ENCODE data around the gene ARIH2. TPM values are rescaled to one million over a fixed set of nuclear protein-coding genes. Genes with fewer than 3 reads are reported as not detected.

Gene ARIH2
- total RNA-seq, 1 donor from 2014 or later = 86.3 TPM

DNA sequence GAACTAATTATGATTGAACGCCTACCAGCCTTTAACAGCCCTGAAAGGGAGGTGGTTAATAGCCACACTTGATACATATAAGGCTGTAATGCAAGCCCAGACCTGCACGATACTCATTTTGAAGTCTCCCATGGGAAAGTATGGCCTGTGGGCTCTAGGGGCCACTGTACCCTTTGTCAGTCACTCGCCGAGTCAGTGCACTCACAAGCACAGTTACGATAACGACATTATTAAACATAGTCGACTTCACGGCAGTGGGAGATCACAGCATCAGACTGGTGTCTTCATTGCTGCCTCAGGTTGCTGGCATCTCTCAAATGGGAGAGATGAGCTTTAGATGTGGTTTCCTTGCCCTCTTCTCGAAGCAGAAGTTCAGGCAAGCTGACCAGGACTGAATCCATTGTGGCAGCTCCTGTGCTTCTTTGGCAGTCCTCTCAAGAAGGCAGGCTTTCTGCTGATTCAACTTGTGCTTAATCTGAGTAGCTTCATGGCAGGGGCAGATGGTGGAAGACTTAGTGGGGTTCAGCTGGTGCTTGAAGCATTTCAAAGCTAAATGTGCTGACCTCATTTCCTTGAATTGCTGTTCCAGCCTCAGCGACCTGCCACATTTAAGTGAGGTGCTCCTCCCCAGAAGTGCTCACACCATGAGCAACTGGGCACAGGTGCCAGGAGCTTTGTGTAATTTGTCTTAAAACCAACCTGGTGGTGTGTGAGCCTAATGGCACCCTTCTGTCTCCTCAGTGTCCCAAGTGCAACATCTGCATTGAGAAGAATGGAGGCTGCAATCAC, 55.6 kb downstream of the ARIH2 start:
- DNase-seq = no peak

DNA sequence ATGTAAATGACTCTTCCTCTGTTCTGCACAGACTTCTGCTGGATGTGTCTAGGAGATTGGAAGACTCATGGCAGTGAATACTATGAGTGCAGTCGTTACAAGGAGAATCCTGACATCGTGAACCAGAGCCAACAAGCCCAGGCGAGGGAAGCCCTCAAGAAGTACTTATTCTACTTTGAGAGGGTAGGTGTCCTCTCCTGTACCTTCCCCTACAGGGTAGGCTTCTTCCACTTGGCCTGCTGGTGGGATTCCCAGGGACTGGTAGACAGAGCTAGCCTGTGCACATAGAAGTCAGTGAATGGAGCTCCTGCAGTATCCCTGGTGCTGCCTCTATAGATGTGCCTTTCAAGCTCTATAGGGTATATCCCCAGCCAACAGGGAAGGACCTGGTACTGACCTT, 60.8 kb downstream of the ARIH2 start:
- no peak for DNase-seq

DNA sequence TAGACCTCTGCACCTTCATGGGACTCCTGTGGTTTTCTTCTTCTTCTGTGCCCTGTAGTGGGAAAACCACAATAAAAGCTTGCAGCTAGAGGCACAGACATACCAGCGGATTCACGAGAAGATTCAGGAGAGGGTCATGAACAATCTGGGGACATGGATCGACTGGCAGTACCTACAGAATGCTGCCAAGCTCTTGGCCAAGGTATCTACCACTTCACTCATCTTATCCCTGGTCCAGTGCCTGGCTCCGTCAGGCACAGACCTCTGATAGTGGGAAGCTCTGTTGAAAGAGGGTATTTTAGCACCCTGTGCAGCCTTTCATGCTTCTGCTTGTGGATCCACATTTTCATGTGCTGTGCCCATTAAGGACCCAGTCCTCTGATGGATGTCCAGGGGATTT, 61.7 kb downstream of the ARIH2 start:
- DNase-seq = no peak

- no peak for DNase-seq
Observed at GRCh38 chr3:48982016-48982415, 63.4 kb downstream of the ARIH2 start.

- DNase-seq = no peak
Observed at GRCh38 chr3:48982686-48983085, 64.0 kb downstream of the ARIH2 start.

- DNase-seq = no peak
Observed at GRCh38 chr3:48983096-48983495, 64.5 kb downstream of the ARIH2 start.

GRCh38 chr3:48984663-48985062, 66.0 kb downstream of the ARIH2 start:
- DNase-seq = peak; percentile 39

DNA sequence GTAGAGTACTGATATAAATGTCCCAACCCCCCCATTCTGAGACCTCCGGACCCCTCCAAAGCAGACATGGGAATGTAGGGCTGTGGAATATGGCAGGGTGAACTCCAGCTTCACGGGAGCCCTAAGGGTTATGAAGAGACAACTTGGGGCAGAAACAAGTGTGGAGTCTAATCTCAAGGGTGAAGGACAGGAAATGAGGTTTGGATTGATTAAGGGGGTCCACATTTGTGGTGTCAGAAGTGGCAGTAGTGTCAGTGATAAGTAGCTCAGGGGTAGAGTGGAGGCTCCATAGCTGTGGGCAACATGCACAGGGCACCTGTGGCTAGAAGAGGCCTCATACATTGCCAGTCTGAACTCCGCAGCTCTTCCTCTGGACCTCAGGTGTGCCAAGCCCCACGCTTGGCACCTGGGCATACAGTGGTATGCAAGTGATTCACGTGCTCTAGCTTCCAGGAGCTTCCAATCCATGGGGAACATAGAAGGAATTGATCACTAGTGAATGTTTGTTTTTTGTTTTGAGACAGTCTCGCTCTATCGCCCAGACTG, 67.3 kb downstream of the ARIH2 start:
- DNase-seq = no peak

DNA sequence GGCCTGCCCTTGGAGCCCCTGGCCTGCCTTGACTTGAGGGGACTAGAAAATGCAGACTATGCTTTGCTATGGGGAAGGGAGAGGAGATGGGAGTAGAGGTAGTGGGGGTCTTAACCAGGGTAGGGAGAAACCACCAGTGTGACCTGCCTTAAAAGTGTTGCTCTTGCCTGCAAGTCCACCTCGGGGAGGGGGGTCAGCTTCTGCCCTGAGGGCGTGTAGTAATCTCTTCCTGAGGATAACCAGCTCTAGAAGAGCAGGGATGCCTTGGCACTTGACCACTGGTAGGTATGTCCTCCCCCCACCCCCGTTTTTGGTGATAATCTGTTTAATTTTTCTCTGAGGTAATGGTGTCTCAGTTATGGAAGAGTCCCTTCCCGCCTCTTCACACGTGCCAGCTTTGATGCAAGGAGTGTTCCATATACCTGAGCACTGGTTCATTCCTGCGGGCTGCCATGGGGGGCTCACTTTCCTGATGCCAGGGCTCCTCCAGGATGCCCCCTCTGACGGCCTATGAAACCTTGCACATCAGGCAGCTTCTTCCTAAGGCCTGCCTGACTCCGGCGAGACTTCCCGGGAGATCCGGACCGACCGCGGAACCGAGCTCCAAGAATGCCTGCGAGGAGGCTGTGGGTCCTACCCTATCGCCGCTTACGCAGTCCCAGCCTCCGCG, 70.6 kb downstream of the ARIH2 start:
- no peak for DNase-seq

- DNase-seq = peak; percentile 93
Observed at GRCh38 chr3:48989796-48990635, 71.4 kb downstream of the ARIH2 start, which contains the start of gene P4HTM. Gene P4HTM (plus strand): TSS chr3:48990241. CDS start chr3:48990257, 16 bp downstream.

DNA sequence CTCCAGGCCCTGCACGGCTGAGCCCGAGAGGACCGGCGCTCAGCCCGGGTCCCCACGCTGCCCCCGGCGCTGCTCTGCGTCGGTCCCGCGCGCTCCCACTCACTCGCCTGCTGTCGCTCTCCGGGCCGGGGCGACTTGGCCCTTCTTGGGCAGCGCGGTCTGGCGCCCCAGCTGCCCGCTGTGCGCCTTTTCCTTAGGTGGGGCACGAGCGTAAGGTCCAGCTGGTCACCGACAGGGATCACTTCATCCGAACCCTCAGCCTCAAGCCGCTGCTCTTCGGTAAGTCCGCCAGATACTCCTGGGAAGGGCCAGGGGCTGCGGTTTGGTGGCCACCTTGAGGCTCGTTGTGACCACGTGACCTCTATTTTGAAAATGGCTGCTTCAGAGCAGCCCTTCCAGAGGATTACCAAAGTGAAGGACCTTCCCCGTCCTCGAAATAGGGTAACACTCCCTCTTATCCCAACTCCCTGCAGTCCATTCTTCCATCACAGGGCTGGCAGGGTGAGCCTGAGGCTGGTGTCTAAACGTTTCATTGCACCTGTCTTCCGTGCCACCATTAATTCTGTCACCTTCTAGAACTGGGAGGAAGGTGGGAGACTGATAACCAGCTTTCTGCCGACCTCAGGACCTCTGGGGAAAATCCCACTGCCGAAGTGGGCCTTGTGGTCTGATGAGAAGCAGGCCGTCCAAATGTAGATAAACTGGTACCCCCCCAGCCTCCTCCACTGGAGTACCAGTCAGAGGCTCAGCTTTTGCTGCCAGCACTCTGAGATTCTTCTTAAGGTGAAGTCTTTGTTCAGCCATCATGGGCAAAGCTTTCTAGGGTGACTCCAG, 72.2 kb downstream of the ARIH2 start:
- peak; percentile 43 for DNase-seq

DNA sequence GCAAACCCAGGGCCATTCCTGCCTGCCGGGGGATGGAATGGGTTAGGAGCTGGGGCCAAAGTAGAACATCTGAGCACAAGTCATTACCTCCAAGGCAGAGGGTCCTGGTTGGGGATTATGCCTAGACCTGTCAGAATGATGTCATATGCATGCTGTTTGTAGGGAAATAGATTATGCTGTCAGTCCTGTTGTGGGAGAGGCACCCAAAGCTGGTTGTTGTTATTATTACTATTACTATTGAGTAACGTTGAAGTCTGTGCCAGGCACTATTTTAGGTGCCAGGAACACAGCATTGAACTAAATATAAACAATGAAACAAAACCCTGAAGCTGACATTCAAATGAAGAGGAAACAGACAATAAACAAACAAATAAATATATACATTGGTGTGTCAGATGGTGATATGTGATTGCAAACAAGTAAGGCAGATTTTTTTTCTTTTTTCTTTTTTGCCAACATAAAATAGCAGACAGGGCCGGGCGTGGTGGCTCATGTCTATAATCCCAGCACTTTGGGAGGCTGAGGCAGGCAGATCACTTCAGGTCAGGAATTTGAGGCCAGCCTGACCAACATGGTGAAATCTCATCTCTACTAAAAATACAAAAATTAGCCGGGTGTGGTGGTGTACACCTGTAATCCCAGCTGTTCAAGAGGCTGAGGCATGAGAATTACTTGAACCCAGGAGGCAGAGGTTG, 73.4 kb downstream of the ARIH2 start:
- no peak for DNase-seq

- DNase-seq = no peak
Observed at GRCh38 chr3:48993834-48994233, 75.2 kb downstream of the ARIH2 start.

DNA sequence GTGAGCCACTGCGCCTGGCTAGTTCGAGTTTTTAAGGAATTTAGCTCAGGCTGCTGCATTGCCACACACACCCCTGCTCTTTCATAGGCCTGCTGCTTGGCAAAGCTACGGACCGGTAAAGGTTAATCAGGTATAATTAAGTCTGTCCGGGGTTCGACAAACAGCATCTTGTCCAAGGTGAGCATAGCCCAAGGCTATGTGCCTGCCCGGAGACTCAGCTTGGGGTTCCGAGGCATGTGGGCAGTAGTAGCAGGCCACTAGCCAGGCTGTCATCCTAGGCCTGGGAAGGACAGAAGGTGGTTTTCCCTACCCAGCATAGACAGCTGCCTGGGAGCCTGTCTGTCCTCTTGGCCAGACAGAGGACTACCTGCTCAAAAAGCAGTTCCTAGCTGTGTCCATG, 78.0 kb downstream of the ARIH2 start:
- no peak for DNase-seq

DNA sequence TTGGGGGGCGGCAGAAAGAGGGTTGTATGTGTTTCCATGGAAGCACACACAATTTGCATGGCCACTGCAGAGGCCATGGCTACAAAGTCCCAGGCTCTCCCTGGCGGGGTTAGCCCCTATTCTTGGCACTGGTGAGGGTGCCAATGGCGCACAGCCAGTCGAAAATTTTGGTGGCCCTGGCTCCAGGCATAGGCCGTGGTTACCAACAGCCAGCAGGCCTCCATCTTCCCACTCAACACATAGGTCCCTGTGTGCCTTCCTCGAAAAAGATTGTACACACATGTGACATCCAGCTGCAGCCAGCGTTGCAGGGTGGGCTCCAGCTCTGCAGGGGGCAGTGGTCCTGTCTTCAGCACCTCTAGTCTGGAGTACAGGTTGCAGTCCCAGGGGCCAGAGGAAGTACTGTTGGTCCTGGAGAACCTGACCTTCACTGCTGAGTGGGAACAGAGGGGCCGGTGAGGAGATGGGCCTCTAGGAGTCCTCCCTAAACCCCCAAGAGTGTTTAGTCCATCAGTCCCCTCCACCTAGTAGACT, 78.5 kb downstream of the ARIH2 start:
- DNase-seq = no peak

- DNase-seq = no peak
Observed at GRCh38 chr3:48997714-48998637, 79.3 kb downstream of the ARIH2 start.

DNA sequence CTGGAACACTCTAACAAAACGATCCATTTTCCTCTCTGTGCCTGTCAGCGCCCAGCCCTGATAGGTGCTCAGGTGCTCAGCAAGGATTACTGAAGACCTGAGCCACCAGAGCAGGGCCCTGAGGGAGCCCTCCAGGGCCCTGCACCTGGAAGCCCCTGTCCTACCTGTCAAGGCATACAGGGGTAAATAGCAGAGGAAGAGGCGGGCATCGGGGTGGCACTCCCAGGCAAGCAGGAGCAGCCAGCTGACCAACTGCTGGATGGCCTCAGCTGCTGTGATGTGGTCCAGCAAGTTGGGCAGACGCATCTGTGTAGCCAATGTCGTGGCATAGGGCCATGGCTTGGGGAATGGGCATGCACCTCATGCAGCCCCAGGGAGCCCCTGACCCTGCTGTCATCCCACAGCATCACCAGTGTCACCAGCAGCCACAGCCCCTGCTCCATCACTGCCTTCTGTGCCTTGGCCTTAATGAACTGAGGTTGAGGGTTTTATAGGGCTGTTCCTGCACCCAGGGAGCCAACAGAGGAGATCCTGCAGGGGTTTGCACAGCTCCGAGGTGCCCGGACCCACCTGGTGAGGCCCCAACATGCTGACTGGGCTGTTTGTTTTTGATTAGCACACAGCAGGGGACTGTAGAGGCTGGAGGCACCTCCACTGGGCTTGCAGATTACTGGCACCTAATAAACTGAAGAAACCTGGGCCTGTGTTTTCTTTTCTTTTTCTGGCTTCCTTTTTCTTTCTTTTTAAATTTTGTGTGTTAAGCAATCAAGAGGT, 80.6 kb downstream of the ARIH2 start:
- DNase-seq = no peak

- DNase-seq = no peak
Observed at GRCh38 chr3:49001155-49001554, 82.5 kb downstream of the ARIH2 start.

Measured in dermis blood vessel endothelial cell (primary cell).